AG04449 (cell line): ENCODE data around the gene CARS1.
A peak's percentile ranks its signal among the peaks of the same experiment; 100 is the strongest.
"Not testable (repeated sequence)": the region's sequence is repeated elsewhere in the genome, so short reads cannot be mapped to it uniquely, and the experiment has no call there.

ENCODE experiments used
- CTCF ChIA-PET: fragments of 350-600 bp; formaldehyde crosslinking; extraction: SDS; loops from one replicate; lab custom pipeline; 2021; ENCODE audit warnings: antibody characterized with exemption; lab: Yijun Ruan, JAX
- POLR2A ChIA-PET: fragments of 400-600, 350-600 bp; formaldehyde crosslinking; extraction: SDS; loops from one replicate; lab custom pipeline; 2020; ENCODE audit warnings: antibody characterized with exemption, inconsistent platforms; lab: Yijun Ruan, JAX
- DNase-seq: peaks from one replicate; pipeline ENCODE4 v3.0.0-alpha.2; 2010; ENCODE audit warnings: low read depth, low spot score
- H3K4me3 ChIP-seq: 2 replicates; pipeline ENCODE4 v1.5.1; 2011; ENCODE audit warnings: low read depth, mild to moderate bottlenecking, control low read depth, low read length
- TF ChIP-seq, protein P1 (sequence below): IDR thresholded peaks from one replicate; pipeline ENCODE4 v1.5.1; 2011; ENCODE audit warnings: mild to moderate bottlenecking, moderate library complexity, low read length, control low read depth, inconsistent platforms; ENCODE audit not compliant: insufficient read depth; ENCODE audit errors: missing control alignments

CARS1 gene

DNA sequence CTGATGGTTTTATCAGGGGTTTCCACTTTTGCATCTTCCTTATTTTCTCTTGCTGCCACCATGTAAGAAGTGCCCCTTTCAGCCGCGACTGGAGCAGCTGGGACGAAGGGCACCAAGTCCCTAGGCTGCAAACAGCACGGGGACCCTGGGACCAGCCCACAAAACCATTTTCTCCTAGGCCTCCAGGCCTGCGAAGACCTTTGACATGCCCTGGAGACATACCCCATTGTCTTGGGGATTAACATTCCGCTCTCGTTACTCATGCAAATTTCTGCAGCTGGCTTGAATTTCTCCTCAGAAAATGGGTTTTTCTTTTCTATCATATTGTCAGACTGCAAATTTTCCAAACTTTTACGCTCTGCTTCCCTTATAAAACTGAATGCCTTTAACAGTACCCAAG lies 6.7 kb upstream of the CARS1 start:
- CTCF ChIA-PET, DNase-seq, POLR2A ChIA-PET, H3K4me3 ChIP-seq: not testable (repeated sequence)

DNA sequence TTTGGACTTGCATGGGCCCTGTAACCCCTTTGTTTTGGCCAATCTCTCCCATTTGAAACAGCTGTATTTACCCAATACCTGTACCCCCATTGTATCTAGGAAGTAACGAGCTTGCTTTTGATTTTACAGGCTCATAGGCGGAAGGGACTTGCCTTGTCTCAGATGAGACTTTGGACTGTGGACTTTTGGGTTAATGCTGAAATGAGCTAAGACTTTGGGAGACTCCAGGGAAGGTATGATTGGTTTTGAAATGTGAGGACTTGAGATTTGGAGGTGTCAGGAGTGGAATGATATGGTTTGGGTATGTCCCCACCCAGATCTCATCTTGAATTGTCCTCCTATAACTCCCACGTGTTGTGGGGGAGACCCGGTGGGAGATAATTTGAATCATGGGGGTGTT lies 6.2 kb upstream of the CARS1 start:
- CTCF ChIA-PET = interaction anchor here (0.7 kb wide), 1 partner anchor 29 kb away, joined by 3 read pairs; no protein-coding TSS in a partner anchor
- POLR2A ChIA-PET = not testable (repeated sequence)

DNA sequence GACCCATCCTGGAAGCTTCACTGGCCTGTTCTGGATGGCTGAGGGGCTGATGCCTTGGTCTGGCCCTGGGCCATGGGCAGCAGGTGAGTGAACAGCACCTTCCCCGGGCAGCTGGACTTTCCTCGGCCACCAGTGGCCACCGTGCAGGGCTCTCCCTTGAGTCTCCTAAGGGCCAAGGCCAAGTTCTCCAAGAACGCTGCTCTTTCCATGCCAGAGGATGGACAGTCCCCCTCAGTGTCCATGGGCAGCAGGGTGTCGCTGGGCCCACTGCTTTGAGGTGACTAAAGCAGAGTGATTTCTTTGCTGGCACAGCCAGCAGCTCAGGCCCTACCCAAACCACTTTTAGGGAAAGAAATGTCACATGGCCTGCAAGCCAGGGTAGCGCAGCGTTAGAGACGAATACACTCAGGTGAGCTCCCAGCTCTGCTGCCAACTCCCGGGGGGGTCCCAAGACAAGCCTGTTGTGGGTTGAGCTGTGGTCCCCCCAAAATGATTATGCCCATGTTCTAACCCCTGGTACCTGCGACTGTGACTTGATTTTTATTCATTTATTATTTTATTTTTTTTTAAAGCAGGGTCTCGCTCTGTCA lies 3.3 kb upstream of the CARS1 start:
- ChIA-PET POLR2A (interaction anchor here (0.6 kb wide), 1 partner anchor 770 kb away, joined by 3 read pairs; no protein-coding TSS in a partner anchor), CTCF (interaction anchor here (0.9 kb wide), 1 partner anchor 35 kb away, joined by 3 read pairs; no protein-coding TSS in a partner anchor)
- H3K4me3 ChIP-seq = no peak overlapping the region
- TF ChIP-seq, protein P1, sequence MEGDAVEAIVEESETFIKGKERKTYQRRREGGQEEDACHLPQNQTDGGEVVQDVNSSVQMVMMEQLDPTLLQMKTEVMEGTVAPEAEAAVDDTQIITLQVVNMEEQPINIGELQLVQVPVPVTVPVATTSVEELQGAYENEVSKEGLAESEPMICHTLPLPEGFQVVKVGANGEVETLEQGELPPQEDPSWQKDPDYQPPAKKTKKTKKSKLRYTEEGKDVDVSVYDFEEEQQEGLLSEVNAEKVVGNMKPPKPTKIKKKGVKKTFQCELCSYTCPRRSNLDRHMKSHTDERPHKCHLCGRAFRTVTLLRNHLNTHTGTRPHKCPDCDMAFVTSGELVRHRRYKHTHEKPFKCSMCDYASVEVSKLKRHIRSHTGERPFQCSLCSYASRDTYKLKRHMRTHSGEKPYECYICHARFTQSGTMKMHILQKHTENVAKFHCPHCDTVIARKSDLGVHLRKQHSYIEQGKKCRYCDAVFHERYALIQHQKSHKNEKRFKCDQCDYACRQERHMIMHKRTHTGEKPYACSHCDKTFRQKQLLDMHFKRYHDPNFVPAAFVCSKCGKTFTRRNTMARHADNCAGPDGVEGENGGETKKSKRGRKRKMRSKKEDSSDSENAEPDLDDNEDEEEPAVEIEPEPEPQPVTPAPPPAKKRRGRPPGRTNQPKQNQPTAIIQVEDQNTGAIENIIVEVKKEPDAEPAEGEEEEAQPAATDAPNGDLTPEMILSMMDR = no peak
- DNase-seq = no peak

More for the DNA sequence above, 6.2 kb upstream of the CARS1 start:
- H3K4me3 ChIP-seq, DNase-seq: not testable (repeated sequence)

DNA sequence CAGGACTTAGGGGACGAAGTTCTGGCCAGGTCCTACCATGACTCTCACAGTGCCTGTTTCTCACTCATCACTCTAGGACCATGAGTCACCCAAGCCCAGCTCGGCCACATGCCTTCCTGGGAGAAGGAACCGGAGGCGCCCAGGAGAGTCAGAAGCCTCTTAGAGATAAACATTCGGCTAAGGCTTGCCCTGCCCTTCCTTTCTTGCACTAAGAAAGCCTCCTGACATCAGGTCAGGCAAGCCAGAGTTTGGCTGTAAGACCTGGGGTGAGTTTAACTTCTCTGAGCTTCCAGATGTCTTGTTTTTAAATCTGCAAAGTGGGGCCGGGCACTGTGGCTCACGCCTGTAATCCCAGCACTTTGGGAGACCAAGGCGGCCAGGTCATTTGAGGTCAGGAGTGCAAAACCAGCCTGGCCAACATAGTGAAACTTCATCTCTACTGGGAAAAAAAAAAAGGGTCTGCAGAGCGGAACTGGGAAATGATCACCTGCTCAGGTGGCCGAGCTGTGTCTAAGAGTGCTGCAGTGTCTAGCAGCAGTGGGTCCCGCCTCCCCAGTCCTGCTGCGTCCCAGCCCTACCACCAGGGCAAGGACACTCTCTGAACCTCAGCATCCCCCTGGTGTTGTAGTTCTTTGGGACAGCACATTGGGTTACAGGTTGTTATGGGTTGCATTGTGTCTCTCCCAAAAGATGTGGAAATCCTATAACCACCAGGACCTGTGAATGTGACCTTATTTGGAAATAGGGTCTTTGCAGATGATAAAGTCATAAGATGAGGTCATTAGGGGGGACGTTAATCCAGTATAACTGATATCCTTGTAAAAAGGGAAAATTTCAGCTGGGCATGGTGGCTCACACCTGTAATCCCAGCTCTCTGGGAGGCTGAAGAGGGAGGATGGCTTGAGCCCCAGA lies 1.8 kb upstream of the CARS1 start:
- CTCF ChIA-PET = interaction anchor here (1.0 to 2.0 kb wide), 4 partner anchors 14 to 32 kb away, joined by 4 to 8 read pairs (median 5); no protein-coding TSS in a partner anchor

DNA sequence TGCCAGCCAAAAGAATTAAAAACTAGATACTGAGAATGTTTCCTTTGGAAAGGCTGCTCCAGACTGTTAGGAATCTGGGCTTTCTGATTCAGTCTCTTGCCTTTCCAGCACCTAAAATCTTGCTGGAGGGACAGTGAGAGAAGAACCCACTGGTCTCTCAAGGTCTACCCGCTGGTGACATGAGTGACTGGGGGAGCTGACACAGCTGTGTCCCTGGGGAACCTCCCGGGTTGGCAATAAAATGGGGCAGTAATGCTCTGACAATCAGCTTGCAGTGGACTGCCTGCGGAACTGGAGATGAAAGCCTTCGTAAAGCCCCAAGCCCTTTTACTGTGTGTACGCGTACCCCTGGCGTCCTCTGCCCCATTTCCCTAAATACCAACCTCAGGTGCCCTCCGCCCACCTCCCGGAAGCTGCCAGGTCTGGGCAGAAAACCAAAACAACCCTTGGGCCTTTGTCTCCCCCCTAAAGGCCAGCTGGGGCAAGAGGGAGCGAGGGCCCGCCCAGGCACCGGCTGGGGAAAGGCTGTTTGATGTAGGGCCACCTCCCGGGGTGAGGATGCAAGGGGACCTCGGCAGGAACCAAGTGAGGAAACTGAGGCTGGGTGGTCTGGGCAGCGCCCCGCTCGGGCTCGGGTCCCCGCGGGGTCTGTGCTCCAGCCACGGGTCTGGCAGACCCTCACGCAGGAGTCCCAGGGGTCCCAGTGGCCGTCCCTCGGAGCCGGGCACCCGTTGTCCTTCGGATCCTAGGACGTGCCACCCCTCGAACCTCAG lies 741 bp downstream of the CARS1 start:
- POLR2A ChIA-PET = interaction anchor here (1.0 to 2.0 kb wide), 4 partner anchors 33 to 108 kb away, joined by 3 to 8 read pairs (median 4); partner anchors contain the start of gene OSBPL5

More for the DNA sequence above, 1.8 kb upstream of the CARS1 start:
- DNase-seq = peak; percentile 45
- TF ChIP-seq, protein P1 = no peak
- H3K4me3 ChIP-seq = no peak overlapping the region
- POLR2A ChIA-PET = interaction anchor here (2.0 kb wide), 1 partner anchor 65 kb away, joined by 8 read pairs; no protein-coding TSS in a partner anchor

DNA sequence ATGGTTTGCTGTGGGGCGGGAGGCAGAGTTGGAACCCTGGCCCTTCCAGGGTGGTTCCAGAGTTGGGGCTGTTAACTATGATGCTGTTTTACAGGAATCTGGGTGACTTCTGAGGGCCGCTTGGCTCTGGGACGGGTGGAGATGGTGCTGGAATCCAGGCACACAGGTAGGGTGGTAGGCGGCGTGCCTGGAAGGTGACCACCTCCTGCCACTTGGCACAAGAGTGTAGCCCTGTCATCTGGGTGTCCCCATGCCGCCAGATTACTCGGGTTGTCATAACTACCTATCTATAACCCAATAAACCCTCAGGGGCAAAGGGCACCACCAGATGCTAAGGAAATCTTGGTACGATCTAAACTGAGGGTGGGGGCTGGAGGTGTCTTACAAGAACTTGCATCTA lies 1.3 kb downstream of the CARS1 start:
- ChIA-PET CTCF (interaction anchor here (1.1 to 3.9 kb wide), 3 partner anchors 18 to 36 kb away, joined by 3 to 19 read pairs (median 17); no protein-coding TSS in a partner anchor), POLR2A (no interaction called here)
- DNase-seq = no peak
- TF ChIP-seq, protein P1 = no peak
- H3K4me3 ChIP-seq = peak overlapping the region; percentile 98

More for the DNA sequence above, 741 bp downstream of the CARS1 start:
- no peak for DNase-seq
- peak overlapping the region; percentile 98 for H3K4me3 ChIP-seq
- CTCF ChIA-PET = interaction anchor here (1.0 to 3.9 kb wide), 4 partner anchors 18 to 53 kb away, joined by 3 to 19 read pairs (median 10); no protein-coding TSS in a partner anchor
- TF ChIP-seq, protein P1 = no peak
